Chondrocyte (in vitro differentiated cells): ENCODE measurements around the gene DUSP16. TPM values are rescaled to one million over a fixed set of nuclear protein-coding genes. Genes with fewer than 3 reads are reported as not detected.

ENCODE experiments used
- DNase-seq: peaks from one replicate; pipeline ENCODE4 v3.0.0; 2021; ENCODE audit warnings: mixed read lengths, low spot score
- H3K27ac Mint-ChIP-seq: one replicate; pipeline ENCODE4 v1.8.0; 2021; ENCODE audit warnings: mild to moderate bottlenecking, moderate library complexity, mixed read lengths; ENCODE audit not compliant: unreplicated experiment
- H3K27me3 Mint-ChIP-seq: 2 replicates; pipeline ENCODE4 v1.8.0; 2021; ENCODE audit warnings: low read depth, mixed read lengths
- H3K36me3 Mint-ChIP-seq: 2 replicates; pipeline ENCODE4 v1.8.0; 2021; ENCODE audit warnings: low read depth, mixed read lengths
- H3K4me1 Mint-ChIP-seq: 2 replicates; pipeline ENCODE4 v1.8.0; 2021; ENCODE audit warnings: low read depth, mild to moderate bottlenecking, mixed read lengths
- H3K4me3 Mint-ChIP-seq: one replicate; pipeline ENCODE4 v1.8.0; 2021; ENCODE audit warnings: mild to moderate bottlenecking, moderate library complexity, mixed read lengths; ENCODE audit not compliant: unreplicated experiment
- H3K9me3 Mint-ChIP-seq: 2 replicates; pipeline ENCODE4 v1.8.0; 2021; ENCODE audit warnings: low read depth, mixed read lengths
- CTCF ChIP-seq: fragments of 200-600 bp; sonication (generic); IDR thresholded peaks from 2 replicates; pipeline ENCODE4 v1.5.0; 2021; ENCODE audit warnings: antibody characterized with exemption, mild to moderate bottlenecking, moderate library complexity
- total RNA-seq: library from RNA; stranded (reverse); gene quantifications from 3 replicates; pipeline ENCODE4 v1.2.1, GENCODE V29; 2021

DUSP16 gene
- total RNA-seq, 1 donor from 2014 or later, result 13.7 TPM

- H3K36me3 Mint-ChIP-seq, result no peaks in the 10 kb centered on the region
- no peaks in the 10 kb centered on the region for H3K9me3 Mint-ChIP-seq
- no peak for TF ChIP-seq CTCF
- no peak overlapping the region for H3K4me3 Mint-ChIP-seq
- no peaks in the 10 kb centered on the region for H3K27me3 Mint-ChIP-seq
- H3K4me1 Mint-ChIP-seq, result peaks cover 5% of the 10 kb centered on the region
- DNase-seq, result no peak
- no peak overlapping the region for H3K27ac Mint-ChIP-seq
Observed at GRCh38 chr12:12542964-12543363, 19.7 kb downstream of the DUSP16 start.

- TF ChIP-seq CTCF, result no peak
- H3K27me3 Mint-ChIP-seq, result no peaks in the 10 kb centered on the region
- H3K9me3 Mint-ChIP-seq, result no peaks in the 10 kb centered on the region
- H3K27ac Mint-ChIP-seq, result no peak overlapping the region
- DNase-seq, result no peak
- peaks cover 4% of the 10 kb centered on the region for H3K4me1 Mint-ChIP-seq
- no peak overlapping the region for H3K4me3 Mint-ChIP-seq
- H3K36me3 Mint-ChIP-seq, result no peaks in the 10 kb centered on the region
Observed at GRCh38 chr12:12542286-12542685, 20.4 kb downstream of the DUSP16 start.

GRCh38 chr12:12541782-12542181 lies 20.9 kb downstream of the DUSP16 start:
- Mint-ChIP-seq H3K27me3 (no peaks in the 10 kb centered on the region), H3K27ac (no peak overlapping the region), H3K4me1 (peaks cover 4% of the 10 kb centered on the region), H3K36me3 (no peaks in the 10 kb centered on the region), H3K9me3 (no peaks in the 10 kb centered on the region), H3K4me3 (no peak overlapping the region)
- no peak for DNase-seq
- TF ChIP-seq CTCF, result no peak

- H3K36me3 Mint-ChIP-seq, result no peaks in the 10 kb centered on the region
- no peak for DNase-seq
Observed at GRCh38 chr12:12540261-12541013, 22.2 kb downstream of the DUSP16 start.

More at GRCh38 chr12:12540261-12541013, 22.2 kb downstream of the DUSP16 start:
- TF ChIP-seq CTCF, result no peak
- peaks cover 4% of the 10 kb centered on the region for H3K4me1 Mint-ChIP-seq
- no peaks in the 10 kb centered on the region for H3K27me3 Mint-ChIP-seq
- no peak overlapping the region for H3K4me3 Mint-ChIP-seq
- H3K27ac Mint-ChIP-seq, result no peak overlapping the region
- no peaks in the 10 kb centered on the region for H3K9me3 Mint-ChIP-seq
